Naive B cell (primary cell): Measurements from ENCODE around the gene NEURL2. TPM values are rescaled to one million over a fixed set of nuclear protein-coding genes. Genes with fewer than 3 reads are reported as not detected.

Experiments used
- ATAC-seq, 2 donors: fragments of 150-1000 bp; cut with Tn5 transposase; 2 replicates each; pipeline ENCODE4 v1.10.0; 2021; ENCODE audit warnings: low read depth in 2 of 2, mild to moderate bottlenecking in 2 of 2, moderate library complexity in 2 of 2
- DNase-seq: peaks from one replicate; pipeline ENCODE4 v3.0.0; 2022
- H3K27ac Mint-ChIP-seq, 6 donors: one replicate each; pipeline ENCODE4 v1.8.0; 2020 to 2022; ENCODE audit warnings: mild to moderate bottlenecking in 6 of 6, mixed read lengths in 6 of 6, moderate library complexity in 5 of 6, inconsistent platforms in 2 of 6
- H3K27me3 Mint-ChIP-seq, 3 donors: one replicate each; pipeline ENCODE4 v1.8.0; 2021 to 2022; ENCODE audit warnings: mixed read lengths in 3 of 3, mild to moderate bottlenecking in 1 of 3
- H3K36me3 Mint-ChIP-seq, 2 donors: one replicate each; pipeline ENCODE4 v1.8.0; 2020 to 2022; ENCODE audit warnings: mixed read lengths in 2 of 2, inconsistent platforms in 1 of 2, mild to moderate bottlenecking in 1 of 2
- H3K4me1 Mint-ChIP-seq, 3 donors: one replicate each; pipeline ENCODE4 v1.8.0; 2020 to 2022; ENCODE audit warnings: mixed read lengths in 3 of 3, inconsistent platforms in 1 of 3, mild to moderate bottlenecking in 1 of 3, moderate library complexity in 1 of 3
- H3K4me3 Mint-ChIP-seq, 8 donors: one replicate each; pipeline ENCODE4 v1.8.0; 2020 to 2022; ENCODE audit warnings: mild to moderate bottlenecking in 8 of 8, mixed read lengths in 8 of 8, moderate library complexity in 8 of 8, inconsistent platforms in 2 of 8
- H3K9me3 Mint-ChIP-seq, 7 donors: one replicate each; pipeline ENCODE4 v1.8.0; 2020 to 2022; ENCODE audit warnings: mixed read lengths in 7 of 7, mild to moderate bottlenecking in 5 of 7, inconsistent platforms in 2 of 7, moderate library complexity in 1 of 7
- polyA plus RNA-seq, 6 donors: library from polyadenylated mRNA; unstranded; fragments of 300-500 nt; fragmentation: Illumina TruSeq; gene quantifications; one replicate each; pipeline ENCODE4 v1.2.3, GENCODE V29; 2021; ENCODE audit warnings: low read depth in 6 of 6

NEURL2 gene
- polyA plus RNA-seq, 6 donors from 2014 or later: 0.69 to 2.4 (median 1.1) TPM; not detected in 1

DNA sequence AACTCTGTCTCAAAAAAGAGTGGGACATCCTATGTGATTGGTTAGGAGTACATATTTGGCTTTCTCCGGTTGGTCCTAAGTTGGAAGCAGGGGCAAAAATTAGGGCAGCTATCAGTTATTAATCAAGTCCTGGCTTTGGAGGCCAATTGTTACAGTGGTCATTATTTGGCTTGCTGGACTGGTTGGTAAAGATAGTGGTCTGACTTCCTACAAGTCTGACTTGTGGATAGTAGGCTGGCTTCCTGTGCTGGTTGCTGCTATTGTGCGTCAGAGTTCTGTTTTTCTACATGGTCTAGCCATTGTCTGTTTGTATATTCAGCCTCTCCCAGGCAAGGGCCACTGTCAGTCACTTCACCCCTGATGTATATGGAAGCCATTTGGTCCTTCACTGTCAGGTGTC lies 40.8 kb downstream of the NEURL2 start:
- H3K36me3 Mint-ChIP-seq: peaks cover 0 to 8% of the 10 kb centered on the region in 2 donors
- H3K9me3 Mint-ChIP-seq: no peaks in the 10 kb centered on the region

DNA sequence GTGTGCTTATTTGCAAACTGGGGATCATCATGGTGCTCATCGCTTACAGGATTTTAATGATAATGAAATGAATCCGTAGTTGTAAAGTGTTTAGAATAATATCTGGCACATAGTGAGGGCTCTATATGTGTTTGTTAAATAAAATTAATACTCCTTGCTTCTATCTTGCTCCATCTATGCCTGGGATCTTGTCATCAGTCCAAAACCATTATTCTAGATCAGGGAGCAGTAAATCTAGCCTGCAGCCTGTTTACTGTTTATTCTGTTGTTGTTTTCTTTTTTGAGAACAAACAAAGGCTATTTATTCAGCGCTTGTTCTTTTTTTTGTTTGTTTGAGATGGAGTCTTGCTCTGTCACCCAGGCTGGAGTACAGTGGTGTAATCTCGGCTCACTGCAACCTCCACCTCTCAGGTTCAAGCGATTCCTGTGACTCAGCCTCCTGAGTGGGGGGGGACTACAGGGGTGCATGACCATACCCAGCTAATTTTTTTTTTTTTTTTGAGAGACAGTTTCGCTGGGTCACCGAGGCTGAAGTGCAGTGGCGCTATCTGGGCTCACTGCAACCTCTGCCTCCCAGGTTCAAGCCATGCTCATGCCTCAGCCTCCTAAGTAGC lies 41.9 kb downstream of the NEURL2 start:
- Mint-ChIP-seq H3K9me3 (no peaks in the 10 kb centered on the region), H3K27me3 (no peaks in the 10 kb centered on the region), H3K4me1 (peaks cover 4 to 7% (median 5%) of the 10 kb centered on the region in 3 donors), H3K4me3 (no peak overlapping the region), H3K27ac (peak overlapping the region in 1 of 6 donors; percentile 17), H3K36me3 (peaks cover 5 to 13% of the 10 kb centered on the region in 2 donors)
- DNase-seq (no peak), ATAC-seq (no peak)

More for the DNA sequence above, 40.8 kb downstream of the NEURL2 start:
- no peak for ATAC-seq
- H3K27me3 Mint-ChIP-seq: no peaks in the 10 kb centered on the region
- DNase-seq: no peak
- no peak overlapping the region for H3K27ac Mint-ChIP-seq
- H3K4me1 Mint-ChIP-seq: peaks cover 4 to 15% (median 14%) of the 10 kb centered on the region in 3 donors
- H3K4me3 Mint-ChIP-seq: peak overlapping the region in 1 of 8 donors; percentile 20

DNA sequence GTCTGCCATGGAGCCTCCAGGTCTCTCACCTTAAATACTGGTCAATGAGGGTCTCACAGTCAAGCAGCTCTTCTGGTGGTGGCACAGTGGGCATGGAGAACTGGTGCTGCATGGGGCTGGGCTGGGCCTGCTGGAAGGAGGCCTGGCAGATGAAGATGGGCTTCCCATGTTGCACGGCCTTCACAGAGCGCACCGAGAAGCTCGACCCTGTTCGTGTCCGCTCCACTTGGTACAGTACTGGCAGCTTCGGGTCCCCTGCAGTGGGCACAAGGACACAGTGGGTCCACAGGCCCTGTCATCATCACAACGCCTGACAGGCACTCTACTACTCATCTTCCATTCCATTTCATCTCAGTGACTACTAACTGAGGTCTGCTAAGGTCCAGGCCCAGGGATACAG lies 42.6 kb downstream of the NEURL2 start:
- no peaks in the 10 kb centered on the region for H3K9me3 Mint-ChIP-seq
- DNase-seq: no peak
- peak overlapping the region in 1 of 6 donors; percentile 38 for H3K27ac Mint-ChIP-seq
- no peaks in the 10 kb centered on the region for H3K27me3 Mint-ChIP-seq
- H3K4me1 Mint-ChIP-seq: peaks cover 2 to 7% (median 5%) of the 10 kb centered on the region in 3 donors
- no peak for ATAC-seq
- H3K4me3 Mint-ChIP-seq: no peak overlapping the region
- H3K36me3 Mint-ChIP-seq: peaks cover 5 to 20% of the 10 kb centered on the region in 2 donors

DNA sequence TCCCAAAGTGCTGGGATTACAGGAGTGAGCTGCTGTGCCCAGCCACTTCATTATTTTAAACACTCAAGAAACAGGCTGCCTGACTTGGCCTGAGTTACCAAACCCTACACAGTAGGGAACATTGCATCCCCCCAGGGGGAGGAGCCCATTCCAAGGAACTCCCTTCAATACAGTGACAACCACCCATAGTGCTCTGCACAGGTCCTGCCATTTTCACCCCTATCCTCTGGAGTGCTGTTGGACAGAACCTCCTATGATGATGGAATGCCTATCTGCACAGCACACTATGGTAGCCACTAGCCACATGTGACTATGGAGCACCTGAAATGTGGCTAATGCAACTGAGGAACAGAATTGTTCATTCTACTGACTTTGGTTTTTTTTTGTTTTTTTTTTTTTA lies 45.6 kb downstream of the NEURL2 start:
- Mint-ChIP-seq H3K9me3 (no peaks in the 10 kb centered on the region), H3K36me3 (peaks cover 5 to 24% of the 10 kb centered on the region in 2 donors)

DNA sequence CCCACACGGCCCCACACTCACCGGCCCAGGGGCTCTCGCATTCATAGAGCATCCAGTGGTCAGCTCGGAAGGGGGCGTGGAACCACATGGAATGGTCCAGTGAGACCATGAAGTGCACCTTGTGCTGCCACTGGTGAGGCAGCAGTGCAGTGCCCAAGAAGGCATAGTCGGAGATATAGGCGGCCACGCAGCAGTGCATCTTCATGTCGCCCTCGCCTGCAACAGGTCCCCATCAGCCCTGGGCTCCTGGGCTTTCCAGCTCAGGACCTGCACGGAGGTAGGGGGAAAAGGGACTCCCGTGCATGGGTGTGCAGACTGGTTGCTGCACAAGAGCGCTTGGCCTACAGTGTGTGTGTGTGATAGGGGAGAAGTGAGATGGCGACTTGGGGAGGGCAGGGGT lies 47.5 kb downstream of the NEURL2 start:
- Mint-ChIP-seq H3K27ac (peak overlapping the region in 3 of 6 donors; percentile 28 to 65 (median 60)), H3K4me3 (no peak overlapping the region), H3K9me3 (no peaks in the 10 kb centered on the region), H3K4me1 (peaks cover 16 to 20% (median 17%) of the 10 kb centered on the region in 3 donors), H3K36me3 (peaks cover 5 to 18% of the 10 kb centered on the region in 2 donors), H3K27me3 (no peaks in the 10 kb centered on the region)
- no peak for ATAC-seq
- DNase-seq: no peak

More for the DNA sequence above, 45.6 kb downstream of the NEURL2 start:
- no peak for DNase-seq
- no peaks in the 10 kb centered on the region for H3K27me3 Mint-ChIP-seq
- no peak overlapping the region for H3K4me3 Mint-ChIP-seq
- no peak for ATAC-seq
- no peak overlapping the region for H3K27ac Mint-ChIP-seq
- H3K4me1 Mint-ChIP-seq: peaks cover 16 to 23% (median 20%) of the 10 kb centered on the region in 3 donors

DNA sequence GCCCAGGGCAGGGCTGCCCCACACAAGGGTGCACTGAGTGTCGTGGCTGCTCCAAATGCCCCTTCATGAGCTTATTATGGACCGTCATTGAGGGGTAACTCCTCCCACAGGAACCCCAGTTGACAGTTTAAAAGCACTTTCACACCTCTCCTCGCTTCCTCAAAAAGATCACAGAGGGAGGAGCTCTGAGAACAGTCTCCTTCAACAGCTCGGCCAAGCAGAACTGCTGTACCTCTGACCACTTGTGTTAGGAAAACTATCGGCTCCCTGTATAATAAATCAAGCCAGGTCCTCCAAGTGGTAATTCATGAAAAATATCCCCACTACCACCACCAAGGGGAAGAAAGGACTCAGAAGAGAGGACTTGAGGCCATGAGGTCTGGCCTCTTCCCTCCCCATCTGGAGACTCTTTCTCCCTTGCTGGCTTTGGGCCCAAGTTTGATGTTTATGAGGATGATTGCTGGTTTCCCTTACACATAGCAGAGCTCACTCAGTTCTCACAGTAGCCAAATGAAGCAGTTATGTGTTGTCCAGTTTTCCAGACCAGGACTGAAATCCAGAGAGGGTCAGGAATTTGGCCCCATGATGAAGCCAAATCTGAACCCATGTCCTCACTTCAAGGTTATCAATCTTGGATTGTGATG lies 48.7 kb downstream of the NEURL2 start:
- no peaks in the 10 kb centered on the region for H3K27me3 Mint-ChIP-seq
- H3K27ac Mint-ChIP-seq: peak overlapping the region; percentile 45 to 84 (median 77)
- H3K36me3 Mint-ChIP-seq: peaks cover 5 to 15% of the 10 kb centered on the region in 2 donors
- H3K4me3 Mint-ChIP-seq: peak overlapping the region in 7 of 8 donors; percentile 2 to 85 (median 30)
- H3K9me3 Mint-ChIP-seq: no peaks in the 10 kb centered on the region
- peaks cover 15 to 20% (median 16%) of the 10 kb centered on the region in 3 donors for H3K4me1 Mint-ChIP-seq
- peak; percentile 51 for DNase-seq
- ATAC-seq: peak; percentile 100

DNA sequence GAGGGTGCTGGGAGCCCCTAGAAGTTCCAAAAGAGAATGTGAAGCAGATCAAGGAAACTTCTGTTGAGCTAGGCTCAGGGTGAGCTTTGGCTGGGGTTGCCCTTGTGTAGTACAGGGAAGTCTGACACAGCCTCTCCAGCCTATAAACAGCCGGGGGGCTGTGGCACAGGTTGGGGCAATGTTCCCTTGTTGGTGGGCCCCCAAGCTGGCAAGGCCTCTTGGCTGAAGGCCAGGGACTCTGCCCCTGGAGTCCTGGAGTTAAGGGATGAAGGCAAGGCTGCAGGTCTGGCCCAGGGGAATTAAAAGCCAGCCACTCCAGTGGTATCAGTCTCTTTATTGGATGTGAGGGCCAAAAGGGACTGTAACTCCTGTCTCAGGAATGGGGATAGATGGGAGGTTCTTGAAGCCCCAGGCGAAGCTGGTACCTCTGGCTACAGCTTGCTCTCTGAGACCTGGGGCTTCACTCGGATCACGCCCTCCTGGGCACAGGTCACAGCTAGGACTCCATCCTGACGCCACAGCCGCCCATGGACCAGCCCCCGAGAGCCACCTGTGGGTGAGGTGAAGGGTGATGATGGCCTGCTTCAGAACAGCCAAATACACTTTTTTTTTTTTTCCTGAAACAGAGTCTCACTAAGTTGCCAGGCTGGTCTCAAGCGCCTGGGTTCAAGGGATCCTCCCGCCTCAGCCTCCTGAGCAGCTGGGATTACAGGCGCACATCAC lies 49.4 kb downstream of the NEURL2 start:
- Mint-ChIP-seq H3K36me3 (peaks cover 5 to 15% of the 10 kb centered on the region in 2 donors), H3K4me3 (peak overlapping the region in 7 of 8 donors; percentile 2 to 85 (median 43)), H3K27ac (peak overlapping the region; percentile 45 to 84 (median 77))

DNA sequence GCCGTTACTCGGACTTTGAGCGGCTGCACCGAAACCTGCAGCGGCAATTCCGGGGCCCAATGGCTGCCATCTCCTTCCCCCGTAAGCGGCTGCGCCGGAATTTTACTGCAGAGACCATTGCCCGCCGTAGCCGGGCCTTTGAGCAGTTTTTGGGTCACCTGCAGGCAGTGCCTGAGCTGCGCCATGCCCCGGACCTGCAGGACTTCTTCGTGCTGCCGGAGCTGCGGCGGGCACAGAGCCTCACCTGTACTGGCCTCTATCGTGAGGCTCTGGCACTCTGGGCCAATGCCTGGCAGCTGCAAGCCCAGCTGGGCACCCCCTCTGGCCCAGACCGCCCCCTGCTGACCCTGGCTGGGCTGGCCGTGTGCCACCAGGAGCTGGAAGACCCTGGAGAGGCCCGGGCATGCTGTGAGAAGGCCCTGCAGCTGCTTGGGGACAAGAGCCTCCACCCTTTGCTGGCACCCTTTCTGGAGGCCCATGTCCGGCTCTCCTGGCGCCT lies 50.3 kb downstream of the NEURL2 start:
- H3K4me3 Mint-ChIP-seq: no peak overlapping the region

More for the DNA sequence above, 49.4 kb downstream of the NEURL2 start:
- no peaks in the 10 kb centered on the region for H3K9me3 Mint-ChIP-seq
- peaks cover 15 to 20% (median 16%) of the 10 kb centered on the region in 3 donors for H3K4me1 Mint-ChIP-seq
- no peaks in the 10 kb centered on the region for H3K27me3 Mint-ChIP-seq
- no peak for ATAC-seq
- DNase-seq: no peak

More for the DNA sequence above, 50.3 kb downstream of the NEURL2 start:
- H3K27me3 Mint-ChIP-seq: no peaks in the 10 kb centered on the region
- H3K36me3 Mint-ChIP-seq: peaks cover 5 to 15% of the 10 kb centered on the region in 2 donors
- H3K4me1 Mint-ChIP-seq: peaks cover 15 to 20% (median 16%) of the 10 kb centered on the region in 3 donors
- H3K9me3 Mint-ChIP-seq: no peaks in the 10 kb centered on the region
- no peak for DNase-seq
- no peak for ATAC-seq
- H3K27ac Mint-ChIP-seq: no peak overlapping the region

Other genes with a start within 250 kb of the NEURL2 start
- not detected for gene WFDC11, start 221.0 kb downstream of the NEURL2 start, polyA plus RNA-seq
- not detected for gene WFDC13, start 189.2 kb downstream of the NEURL2 start, polyA plus RNA-seq
- gene WFDC10B, start 186.2 kb downstream of the NEURL2 start, polyA plus RNA-seq: not detected
- not detected for gene SPINT4, start 168.9 kb downstream of the NEURL2 start, polyA plus RNA-seq
- not detected for gene WFDC3, start 99.3 kb downstream of the NEURL2 start, polyA plus RNA-seq
- gene DNTTIP1, start 99.3 kb downstream of the NEURL2 start, polyA plus RNA-seq: 10 to 100 TPM; 27.9 to 44.5 (median 37.7) TPM
- gene UBE2C, start 78.6 kb downstream of the NEURL2 start, polyA plus RNA-seq: under 1 TPM in 1 of 6 donors, not detected in 5; 0.53 TPM
- 1 to 10 TPM in 1 of 6 donors, under 1 TPM in 2, not detected in 3; 0.64 to 1.2 (median 0.69) TPM for gene TNNC2, start 63.9 kb downstream of the NEURL2 start, polyA plus RNA-seq
- gene SNX21, start 57.4 kb downstream of the NEURL2 start, polyA plus RNA-seq: 1 to 10 TPM in 3 of 6 donors, under 1 TPM in 2, not detected in 1; 0.45 to 1.9 (median 1.1) TPM
- gene ACOT8, start 33.8 kb downstream of the NEURL2 start, polyA plus RNA-seq: 10 to 100 TPM; 35.4 to 46.7 (median 38.7) TPM
- 1 to 10 TPM in 5 of 6 donors, not detected in 1; 1.3 to 2.9 (median 1.8) TPM for gene ZSWIM3, start 33.6 kb downstream of the NEURL2 start, polyA plus RNA-seq
- gene ZSWIM1, start 10.0 kb downstream of the NEURL2 start, polyA plus RNA-seq: 10 to 100 TPM in 1 of 6 donors, 1 to 10 TPM in 4, not detected in 1; 3.0 to 11.6 (median 4.7) TPM
- gene SPATA25, start 3.6 kb downstream of the NEURL2 start, polyA plus RNA-seq: not detected
- 10 to 100 TPM; 28.6 to 46.5 (median 42.3) TPM for gene CTSA, start 127 bp upstream of the NEURL2 start, polyA plus RNA-seq
- 10 to 100 TPM in 1 of 6 donors, 1 to 10 TPM in 4, under 1 TPM in 1; 0.66 to 10.2 (median 5.1) TPM for gene PLTP, start 20.9 kb upstream of the NEURL2 start, polyA plus RNA-seq
- 100 to 1,000 TPM in 1 of 6 donors, 10 to 100 TPM in 5; 76.3 to 123 (median 91.4) TPM for gene PCIF1, start 43.5 kb upstream of the NEURL2 start, polyA plus RNA-seq
- 10 to 100 TPM; 10.4 to 24.3 (median 15.5) TPM for gene ZNF335, start 81.0 kb upstream of the NEURL2 start, polyA plus RNA-seq
- gene MMP9, start 117.7 kb upstream of the NEURL2 start, polyA plus RNA-seq: under 1 TPM in 2 of 6 donors, not detected in 4; 0.19 to 0.25 TPM
- gene SLC12A5, start 138.0 kb upstream of the NEURL2 start, polyA plus RNA-seq: not detected
- 10 to 100 TPM; 13.8 to 39.3 (median 27.3) TPM for gene NCOA5, start 198.8 kb upstream of the NEURL2 start, polyA plus RNA-seq
- 100 to 1,000 TPM; 273 to 368 (median 312) TPM for gene CD40, start 227.1 kb upstream of the NEURL2 start, polyA plus RNA-seq